Kidney tubule cell (primary cell): ENCODE measurements around the gene ZNF490.

Experiments
- DNase-seq: peaks from one replicate; pipeline ENCODE4 v3.0.0-alpha.2; 2018; ENCODE audit warnings: low spot score

ZNF490 gene

GRCh38 chr19:12543855-12544254 is 66.8 kb downstream of the ZNF490 start:
- no peak for DNase-seq
